GM21526 (cell line): Measurements from ENCODE around the gene SNX15.
A peak's percentile ranks its signal among the peaks of the same experiment; 100 is the strongest.

Experiments used
- ATAC-seq: cut with Tn5 transposase; IDR thresholded peaks from one replicate; pipeline ENCODE4 v1.9.1; 2021; ENCODE audit warnings: moderate library complexity; ENCODE audit not compliant: unreplicated experiment, low FRiP score

The SNX15 gene

DNA sequence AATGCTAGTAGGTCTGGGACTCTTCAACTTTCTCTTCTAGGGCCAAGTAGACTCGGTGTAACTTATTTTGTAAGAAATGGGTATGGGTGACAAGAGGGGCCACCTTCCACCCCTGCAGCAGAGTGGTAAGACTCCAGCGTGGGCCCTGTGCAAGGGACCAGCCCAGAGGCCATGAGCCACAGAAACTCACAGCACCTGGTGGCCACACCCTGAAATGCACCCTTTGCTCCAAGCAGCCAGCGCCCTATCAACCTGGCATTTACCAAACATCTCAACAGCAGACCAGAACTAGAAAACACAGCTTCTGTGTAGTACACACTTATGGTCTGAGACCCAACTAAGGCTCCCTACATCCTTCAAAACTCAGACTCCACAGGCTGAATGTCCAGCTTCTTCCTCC, 50.9 kb downstream of the SNX15 start:
- no peak for ATAC-seq

GRCh38 chr11:65078786-65079342, 51.6 kb downstream of the SNX15 start:
- ATAC-seq = no peak

GRCh38 chr11:65083134-65083833, 56.0 kb downstream of the SNX15 start:
- peak; percentile 16 for ATAC-seq

DNA sequence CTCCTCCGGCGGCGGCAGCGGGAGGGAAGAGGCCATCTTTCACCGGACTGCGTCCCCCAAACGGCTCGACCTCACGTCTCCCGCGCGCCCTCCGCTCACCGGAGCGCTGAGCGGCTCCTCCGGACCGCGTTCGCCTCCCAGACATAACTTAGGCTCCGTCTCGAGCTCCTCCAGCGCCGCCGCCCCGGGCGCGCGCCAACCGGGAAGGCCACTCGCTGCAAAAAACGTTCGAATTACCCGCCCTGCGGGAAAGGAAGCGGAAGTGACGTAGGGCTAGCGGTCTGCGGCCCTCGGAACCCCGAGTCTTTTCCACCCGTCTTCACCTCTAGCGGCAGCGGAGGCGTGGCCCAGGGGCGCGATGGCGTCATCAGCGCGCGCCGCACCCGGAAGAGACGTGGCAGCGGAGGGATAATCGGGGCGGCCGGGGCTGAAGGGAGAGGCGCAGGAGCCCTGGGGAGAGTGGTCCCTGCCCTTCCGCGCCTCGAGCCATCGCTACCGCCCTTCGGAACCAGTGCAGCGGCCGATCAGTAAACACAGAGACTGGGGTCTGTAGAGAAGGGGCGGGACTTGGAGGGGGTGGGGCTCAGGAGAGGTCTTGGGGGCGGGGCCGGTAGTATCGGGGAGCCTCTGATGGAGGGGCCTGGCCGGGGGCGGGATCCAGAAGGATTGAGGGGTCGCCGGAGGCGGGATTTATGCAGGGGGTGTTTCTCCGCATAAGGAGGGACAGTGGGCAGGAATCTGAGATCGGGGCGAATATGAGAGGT, 56.8 kb downstream of the SNX15 start, which contains the start of the genes CDCA5 and ZFPL1:
Gene CDCA5 (minus strand): TSS at position 207 of the 764 bp plus-strand sequence. CDS start 62 bp downstream, at position 145.
Gene ZFPL1 (plus strand): TSS at position 389 of the 764 bp plus-strand sequence. CDS start 477 bp downstream, outside the sequence.
- ATAC-seq = peak; percentile 68

DNA sequence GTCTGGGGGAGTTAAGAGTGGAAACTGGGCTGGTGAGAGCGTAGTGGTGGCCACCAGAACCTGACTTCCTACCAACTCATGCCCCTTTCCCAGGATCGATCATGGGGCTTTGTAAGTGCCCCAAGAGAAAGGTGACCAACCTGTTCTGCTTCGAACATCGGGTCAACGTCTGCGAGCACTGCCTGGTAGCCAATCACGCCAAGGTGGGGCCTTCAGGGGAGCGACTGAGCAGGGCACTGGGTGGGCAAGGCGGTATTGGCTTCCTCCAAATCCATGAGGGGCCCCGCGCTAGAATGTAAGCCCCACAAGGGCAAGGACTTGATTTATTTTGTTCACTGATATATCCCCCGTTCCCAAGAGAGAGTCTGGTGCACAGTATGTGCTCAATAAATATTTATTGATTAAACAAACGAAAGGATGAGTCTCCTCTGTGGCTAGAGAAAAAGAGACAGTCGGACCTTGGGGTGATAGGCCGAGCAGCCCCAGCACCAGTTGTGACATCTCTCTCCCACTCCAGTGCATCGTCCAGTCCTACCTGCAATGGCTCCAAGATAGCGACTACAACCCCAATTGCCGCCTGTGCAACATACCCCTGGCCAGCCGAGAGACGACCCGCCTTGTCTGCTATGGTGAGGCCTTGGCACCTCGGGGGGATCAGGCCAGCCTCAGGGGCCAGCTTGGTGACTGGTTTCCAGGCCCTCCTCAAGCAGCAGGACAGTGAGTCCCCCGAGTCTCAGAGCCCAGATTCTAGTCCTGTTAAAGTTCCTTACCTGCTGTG, 57.5 kb downstream of the SNX15 start:
- peak; percentile 7 for ATAC-seq

GRCh38 chr11:65085446-65085845, 58.2 kb downstream of the SNX15 start:
- no peak for ATAC-seq

DNA sequence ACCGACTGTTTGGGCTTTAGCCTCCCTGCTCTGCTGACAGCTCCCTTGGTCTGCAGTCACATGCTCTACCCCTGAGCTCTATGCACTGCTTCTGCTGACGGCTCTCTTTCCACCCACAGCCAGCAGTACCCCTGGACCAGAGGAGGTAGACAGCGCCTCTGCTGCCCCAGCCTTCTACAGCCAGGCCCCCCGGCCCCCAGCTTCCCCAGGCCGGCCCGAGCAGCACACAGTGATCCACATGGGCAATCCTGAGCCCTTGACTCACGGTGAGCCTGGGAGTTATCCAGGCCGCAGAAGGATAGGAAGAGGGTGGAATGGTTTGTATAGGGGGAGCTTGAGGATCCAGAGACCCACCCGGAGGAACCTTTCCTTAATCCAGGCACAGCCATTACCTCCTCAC, 59.6 kb downstream of the SNX15 start:
- no peak for ATAC-seq

GRCh38 chr11:65087216-65087615, 60.0 kb downstream of the SNX15 start:
- no peak for ATAC-seq

- no peak for ATAC-seq
These were observed 60.6 kb downstream of the SNX15 start for GRCh38 chr11:65087827-65088226.

GRCh38 chr11:65089621-65090020, 62.4 kb downstream of the SNX15 start:
- no peak for ATAC-seq
